Astrocyte (in vitro differentiated cells and primary cell): ENCODE results near the gene TAF5L. TPM values are rescaled to one million over a fixed set of nuclear protein-coding genes. Genes with fewer than 3 reads are reported as not detected.

ENCODE experiments used
- DNase-seq: peaks from one replicate; pipeline ENCODE4 v3.0.0-alpha.2; 2010; ENCODE audit warnings: low read depth
- FAIRE-seq: peaks from 2 replicates; lab custom pipeline; 2011; peaks lifted over from hg19 to GRCh38; lab: Jason Lieb, UNC
- H2AFZ ChIP-seq: 2 replicates; pipeline ENCODE4 v1.6.0; 2012; ENCODE audit warnings: low read depth, low read length, inconsistent platforms
- H3K27ac ChIP-seq: 2 replicates; pipeline ENCODE4 v1.5.1; 2011; ENCODE audit warnings: low read depth, low read length, inconsistent platforms
- H3K27me3 ChIP-seq: 2 replicates; pipeline ENCODE4 v1.6.0; 2011; ENCODE audit warnings: low read length, inconsistent platforms; ENCODE audit not compliant: insufficient read depth
- H3K36me3 ChIP-seq: 2 replicates; pipeline ENCODE4 v1.5.1; 2011; ENCODE audit warnings: low read length, inconsistent platforms; ENCODE audit not compliant: insufficient read depth
- H3K4me1 ChIP-seq: 2 replicates; pipeline ENCODE4 v1.5.1; 2011; ENCODE audit warnings: low read length, inconsistent platforms; ENCODE audit not compliant: insufficient read depth
- H3K4me2 ChIP-seq: 2 replicates; pipeline ENCODE4 v1.6.0; 2012; ENCODE audit warnings: low read length, inconsistent platforms
- H3K4me3 ChIP-seq: 2 replicates; pipeline ENCODE4 v1.5.1; 2011; ENCODE audit warnings: low read depth, mild to moderate bottlenecking, low read length, inconsistent platforms; ENCODE audit not compliant: insufficient read depth
- H3K79me2 ChIP-seq: 2 replicates; pipeline ENCODE4 v1.6.0; 2012; ENCODE audit warnings: mild to moderate bottlenecking, low read length, inconsistent platforms; ENCODE audit not compliant: insufficient read depth
- H3K9ac ChIP-seq: 2 replicates; pipeline ENCODE4 v1.6.0; 2012; ENCODE audit warnings: mild to moderate bottlenecking, low read length, inconsistent platforms
- H3K9me3 ChIP-seq: 2 replicates; pipeline ENCODE4 v1.5.1; 2012; ENCODE audit warnings: low read depth, mild to moderate bottlenecking, low read length, inconsistent platforms; ENCODE audit not compliant: insufficient read depth
- H4K20me1 ChIP-seq: 2 replicates; pipeline ENCODE4 v1.6.0; 2012; ENCODE audit warnings: low read length, inconsistent platforms; ENCODE audit not compliant: insufficient read depth
- H3K27ac Mint-ChIP-seq: one replicate; pipeline ENCODE4 v1.8.0; 2021; ENCODE audit warnings: mild to moderate bottlenecking, mixed read lengths; ENCODE audit not compliant: unreplicated experiment
- H3K27me3 Mint-ChIP-seq: one replicate; pipeline ENCODE4 v1.8.0; 2021; ENCODE audit warnings: low read depth, mixed read lengths; ENCODE audit not compliant: unreplicated experiment
- H3K36me3 Mint-ChIP-seq: one replicate; pipeline ENCODE4 v1.8.0; 2021; ENCODE audit warnings: low read depth, mixed read lengths; ENCODE audit not compliant: unreplicated experiment
- H3K4me1 Mint-ChIP-seq: one replicate; pipeline ENCODE4 v1.8.0; 2021; ENCODE audit warnings: low read depth, mixed read lengths; ENCODE audit not compliant: unreplicated experiment
- H3K4me3 Mint-ChIP-seq: one replicate; pipeline ENCODE4 v1.8.0; 2021; ENCODE audit warnings: mild to moderate bottlenecking, moderate library complexity, mixed read lengths; ENCODE audit not compliant: unreplicated experiment
- H3K9me3 Mint-ChIP-seq: one replicate; pipeline ENCODE4 v1.8.0; 2021; ENCODE audit warnings: mild to moderate bottlenecking, mixed read lengths; ENCODE audit not compliant: unreplicated experiment
- EZH2 ChIP-seq: IDR thresholded peaks from 2 replicates; pipeline ENCODE4 v1.6.1; 2012; ENCODE audit warnings: mild to moderate bottlenecking, low read length, inconsistent platforms; ENCODE audit not compliant: insufficient read depth
- total RNA-seq: library from RNA; stranded (reverse); gene quantifications from 2 replicates; pipeline ENCODE4 v1.2.1, GENCODE V29; 2021
- TF ChIP-seq, protein P1 (sequence below): IDR thresholded peaks from 2 replicates; pipeline ENCODE4 v1.5.1; 2011; ENCODE audit warnings: low read depth, mild to moderate bottlenecking, inconsistent platforms, low read length, moderate library complexity; ENCODE audit not compliant: insufficient read depth

TAF5L gene
- total RNA-seq, 1 donor from 2014 or later, result 23.5 TPM

GRCh38 chr1:229608590-229608989 lies 17.3 kb downstream of the TAF5L start:
- H3K9me3 Mint-ChIP-seq, result no peaks in the 10 kb centered on the region
- no peak overlapping the region for H3K27ac Mint-ChIP-seq
- FAIRE-seq (no peak), DNase-seq (no peak)
- Histone ChIP-seq H4K20me1 (peaks cover 22% of the 10 kb centered on the region), H3K4me2 (no peak overlapping the region), H3K9me3 (no peaks in the 10 kb centered on the region), H3K9ac (no peak overlapping the region), H3K4me3 (no peak overlapping the region), H2AFZ (no peak overlapping the region), H3K36me3 (peaks cover 62% of the 10 kb centered on the region), H3K27me3 (no peaks in the 10 kb centered on the region), H3K4me1 (no peaks in the 10 kb centered on the region), H3K27ac (no peak overlapping the region), H3K79me2 (peaks cover 2% of the 10 kb centered on the region)
- H3K36me3 Mint-ChIP-seq, result peaks cover 37% of the 10 kb centered on the region
- no peak for TF ChIP-seq EZH2
- TF ChIP-seq, protein P1, sequence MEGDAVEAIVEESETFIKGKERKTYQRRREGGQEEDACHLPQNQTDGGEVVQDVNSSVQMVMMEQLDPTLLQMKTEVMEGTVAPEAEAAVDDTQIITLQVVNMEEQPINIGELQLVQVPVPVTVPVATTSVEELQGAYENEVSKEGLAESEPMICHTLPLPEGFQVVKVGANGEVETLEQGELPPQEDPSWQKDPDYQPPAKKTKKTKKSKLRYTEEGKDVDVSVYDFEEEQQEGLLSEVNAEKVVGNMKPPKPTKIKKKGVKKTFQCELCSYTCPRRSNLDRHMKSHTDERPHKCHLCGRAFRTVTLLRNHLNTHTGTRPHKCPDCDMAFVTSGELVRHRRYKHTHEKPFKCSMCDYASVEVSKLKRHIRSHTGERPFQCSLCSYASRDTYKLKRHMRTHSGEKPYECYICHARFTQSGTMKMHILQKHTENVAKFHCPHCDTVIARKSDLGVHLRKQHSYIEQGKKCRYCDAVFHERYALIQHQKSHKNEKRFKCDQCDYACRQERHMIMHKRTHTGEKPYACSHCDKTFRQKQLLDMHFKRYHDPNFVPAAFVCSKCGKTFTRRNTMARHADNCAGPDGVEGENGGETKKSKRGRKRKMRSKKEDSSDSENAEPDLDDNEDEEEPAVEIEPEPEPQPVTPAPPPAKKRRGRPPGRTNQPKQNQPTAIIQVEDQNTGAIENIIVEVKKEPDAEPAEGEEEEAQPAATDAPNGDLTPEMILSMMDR, result no peak
- H3K4me3 Mint-ChIP-seq, result no peak overlapping the region
- no peaks in the 10 kb centered on the region for H3K27me3 Mint-ChIP-seq
- H3K4me1 Mint-ChIP-seq, result no peaks in the 10 kb centered on the region

GRCh38 chr1:229607370-229607769 lies 18.6 kb downstream of the TAF5L start:
- H3K4me2 ChIP-seq, result no peak overlapping the region
- no peak overlapping the region for H3K27ac Mint-ChIP-seq
- H3K9me3 ChIP-seq, result no peaks in the 10 kb centered on the region
- H3K79me2 ChIP-seq, result peaks cover 5% of the 10 kb centered on the region
- TF ChIP-seq EZH2, result no peak
- TF ChIP-seq, protein P1, result no peak
- H3K4me1 ChIP-seq, result no peaks in the 10 kb centered on the region
- peaks cover 61% of the 10 kb centered on the region for H3K36me3 ChIP-seq
- no peak for FAIRE-seq
- no peaks in the 10 kb centered on the region for H3K4me1 Mint-ChIP-seq
- H3K9me3 Mint-ChIP-seq, result no peaks in the 10 kb centered on the region
- H4K20me1 ChIP-seq, result peaks cover 16% of the 10 kb centered on the region
- no peak for DNase-seq
- H2AFZ ChIP-seq, result no peak overlapping the region
- H3K27ac ChIP-seq, result no peak overlapping the region
- H3K9ac ChIP-seq, result no peak overlapping the region
- H3K4me3 ChIP-seq, result no peak overlapping the region
- peaks cover 33% of the 10 kb centered on the region for H3K36me3 Mint-ChIP-seq
- H3K27me3 Mint-ChIP-seq, result no peaks in the 10 kb centered on the region
- H3K4me3 Mint-ChIP-seq, result no peak overlapping the region
- no peaks in the 10 kb centered on the region for H3K27me3 ChIP-seq

DNA sequence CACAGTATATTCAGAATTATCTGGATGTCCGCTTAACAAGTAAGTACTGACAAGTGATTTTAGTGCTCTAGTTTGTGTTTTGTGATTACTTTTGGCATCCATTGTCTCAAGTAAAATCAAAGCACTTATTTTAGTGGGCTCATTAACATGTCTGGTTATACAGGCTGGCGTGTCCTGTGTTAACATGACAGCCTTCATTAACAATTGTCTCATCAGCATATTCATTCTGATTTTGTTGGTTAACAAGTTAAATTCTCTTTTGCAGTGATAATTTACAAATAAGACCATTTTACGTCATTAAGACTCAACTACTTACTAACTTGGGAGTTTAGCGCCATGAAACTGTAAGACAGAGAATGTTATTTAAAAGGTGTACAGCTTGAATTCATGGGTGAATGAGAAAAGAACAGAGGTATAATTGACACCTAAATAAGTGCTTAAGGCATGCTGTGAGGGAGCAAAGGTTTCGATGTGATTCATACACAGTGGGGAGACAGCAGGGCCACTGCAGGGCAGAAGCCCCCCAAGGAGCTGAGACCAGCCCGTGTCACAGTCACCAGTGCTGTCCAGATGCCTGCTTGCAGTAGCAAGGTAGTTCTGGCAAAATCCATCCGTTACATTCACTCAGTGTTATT lies 22.4 kb downstream of the TAF5L start:
- Histone ChIP-seq H3K4me3 (no peak overlapping the region), H3K9me3 (no peaks in the 10 kb centered on the region), H3K27ac (no peak overlapping the region), H4K20me1 (peaks cover 16% of the 10 kb centered on the region), H3K36me3 (peaks cover 35% of the 10 kb centered on the region), H2AFZ (no peak overlapping the region), H3K79me2 (peaks cover 30% of the 10 kb centered on the region), H3K27me3 (no peaks in the 10 kb centered on the region), H3K4me2 (no peak overlapping the region), H3K9ac (no peak overlapping the region), H3K4me1 (no peaks in the 10 kb centered on the region)
- Mint-ChIP-seq H3K27me3 (no peaks in the 10 kb centered on the region), H3K4me1 (no peaks in the 10 kb centered on the region), H3K9me3 (no peaks in the 10 kb centered on the region), H3K36me3 (peaks cover 28% of the 10 kb centered on the region), H3K4me3 (no peak overlapping the region), H3K27ac (no peak overlapping the region)
- FAIRE-seq (no peak), DNase-seq (no peak)
- TF ChIP-seq EZH2, result no peak
- TF ChIP-seq, protein P1, result no peak
